HL-60/S4 treated with phorbol 12-myristate 13-acetate at 8.2 ng/mL for 4 days and 3 days (cell line): Measurements from ENCODE around the gene TTC3.

Experiments used
- in situ Hi-C: fragments of 300-500 bp; cut with MboI; formaldehyde crosslinking; loops from 2 replicates; pipeline ENCODE4 v1.15.0; 2022; ENCODE audit warnings: low sequenced_read_pairs

Gene TTC3

DNA sequence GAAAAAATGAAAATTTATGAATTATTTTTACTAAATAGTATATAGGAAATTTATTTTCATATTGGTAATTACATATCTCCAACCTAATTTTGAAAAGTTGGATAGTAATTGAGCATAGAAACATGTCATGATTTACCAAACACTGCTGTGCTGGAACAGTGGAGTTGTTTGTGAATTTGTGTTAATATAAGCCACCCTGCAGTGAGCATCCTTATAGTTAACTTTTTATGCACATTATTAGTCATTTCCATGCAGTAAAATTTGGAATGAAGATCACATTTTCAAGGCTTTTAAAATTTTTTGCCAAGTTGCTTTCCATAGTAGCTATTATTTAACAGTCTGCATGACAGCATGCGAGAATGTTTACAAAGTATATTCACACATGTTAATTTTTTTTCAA lies 115.8 kb downstream of the TTC3 start:
- in situ Hi-C loops: no loop called here

GRCh38 chr21:37192019-37192418 lies 119.0 kb downstream of the TTC3 start:
- in situ Hi-C loops: no loop called here

GRCh38 chr21:37193006-37193405 lies 120.0 kb downstream of the TTC3 start:
- in situ Hi-C loops: no loop called here

- in situ Hi-C loops: no loop called here
Observed at GRCh38 chr21:37193676-37194075, 120.6 kb downstream of the TTC3 start.

DNA sequence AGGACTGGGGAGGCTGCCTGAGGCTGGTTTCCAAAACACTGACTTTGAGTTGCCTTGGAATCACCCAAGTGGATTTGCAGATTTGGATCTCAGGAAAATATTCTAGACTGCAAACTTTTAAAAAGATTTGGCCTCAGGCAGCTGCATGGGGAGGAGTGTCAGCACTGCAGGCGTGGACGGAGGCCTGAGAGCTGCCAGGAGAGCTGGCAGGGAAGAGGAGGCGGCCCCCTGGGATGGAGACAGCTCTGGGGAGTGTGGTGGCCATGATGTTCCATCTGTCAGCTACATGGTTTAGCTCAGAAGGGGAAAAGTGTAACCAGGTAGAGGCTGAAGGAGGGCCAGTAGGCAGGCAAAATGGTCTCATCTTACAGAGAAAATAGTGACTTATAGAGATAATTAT lies 122.0 kb downstream of the TTC3 start:
- in situ Hi-C loops: no loop called here

DNA sequence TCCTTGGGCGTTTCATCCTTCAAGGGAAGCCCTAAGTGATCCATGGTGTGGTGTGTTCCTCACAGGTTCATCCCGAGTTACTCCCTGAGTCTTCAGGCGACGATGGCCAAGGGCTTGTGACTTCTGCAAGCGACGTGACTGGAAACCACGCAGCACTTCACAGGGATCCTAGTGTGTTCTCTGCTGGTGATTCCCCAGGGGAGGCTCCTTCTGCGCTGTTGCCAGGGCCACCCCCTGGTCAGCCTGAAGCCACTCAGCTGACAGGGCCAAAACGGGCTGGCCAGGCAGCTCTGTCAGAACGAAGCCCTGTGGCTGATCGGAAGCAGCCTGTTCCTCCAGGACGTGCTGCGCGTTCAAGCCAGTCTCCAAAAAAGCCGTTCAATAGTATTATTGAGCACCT lies 122.6 kb downstream of the TTC3 start:
- in situ Hi-C loops: no loop called here

DNA sequence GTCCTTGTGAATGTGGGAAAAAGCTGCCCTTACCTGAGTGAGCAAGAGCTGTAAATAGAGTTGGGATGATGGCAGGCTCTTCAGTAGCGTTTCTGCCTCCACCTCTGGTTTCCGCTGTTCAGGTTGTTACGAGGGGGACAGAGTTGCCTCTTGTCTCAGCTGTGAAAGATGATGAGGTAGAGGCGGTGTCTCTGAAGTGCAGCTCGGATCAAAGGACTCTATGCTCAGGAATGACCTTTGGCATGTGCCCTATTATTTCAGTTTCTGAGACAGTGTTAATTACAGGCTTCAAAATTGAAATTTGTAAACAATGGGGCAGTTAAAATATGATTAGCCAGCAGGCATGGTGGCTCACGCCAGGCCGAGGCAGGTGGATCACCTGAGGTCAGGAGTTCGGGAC lies 123.8 kb downstream of the TTC3 start:
- in situ Hi-C loops: no loop called here

DNA sequence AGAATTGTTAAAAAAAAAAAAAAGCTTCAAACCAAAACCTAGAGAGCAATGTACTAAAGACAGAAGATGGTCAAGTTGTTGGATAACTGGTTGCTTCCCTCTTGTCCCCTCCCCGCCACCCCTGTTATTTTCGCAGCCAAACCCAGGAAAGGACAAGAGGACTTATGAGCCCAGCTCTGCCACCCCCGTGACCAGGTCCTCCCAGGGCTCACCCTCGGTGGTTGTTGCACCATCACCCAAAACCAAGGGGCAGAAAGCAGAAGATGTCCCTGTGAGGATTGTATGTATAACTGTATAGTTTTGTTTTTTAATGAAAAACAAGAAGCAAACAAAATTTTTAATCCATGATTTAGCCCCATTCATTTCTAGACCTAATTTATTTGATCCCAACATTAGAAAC lies 124.7 kb downstream of the TTC3 start:
- in situ Hi-C loops: no loop called here

- in situ Hi-C loops: no loop called here
Observed at GRCh38 chr21:37199057-37199924, 126.2 kb downstream of the TTC3 start.

DNA sequence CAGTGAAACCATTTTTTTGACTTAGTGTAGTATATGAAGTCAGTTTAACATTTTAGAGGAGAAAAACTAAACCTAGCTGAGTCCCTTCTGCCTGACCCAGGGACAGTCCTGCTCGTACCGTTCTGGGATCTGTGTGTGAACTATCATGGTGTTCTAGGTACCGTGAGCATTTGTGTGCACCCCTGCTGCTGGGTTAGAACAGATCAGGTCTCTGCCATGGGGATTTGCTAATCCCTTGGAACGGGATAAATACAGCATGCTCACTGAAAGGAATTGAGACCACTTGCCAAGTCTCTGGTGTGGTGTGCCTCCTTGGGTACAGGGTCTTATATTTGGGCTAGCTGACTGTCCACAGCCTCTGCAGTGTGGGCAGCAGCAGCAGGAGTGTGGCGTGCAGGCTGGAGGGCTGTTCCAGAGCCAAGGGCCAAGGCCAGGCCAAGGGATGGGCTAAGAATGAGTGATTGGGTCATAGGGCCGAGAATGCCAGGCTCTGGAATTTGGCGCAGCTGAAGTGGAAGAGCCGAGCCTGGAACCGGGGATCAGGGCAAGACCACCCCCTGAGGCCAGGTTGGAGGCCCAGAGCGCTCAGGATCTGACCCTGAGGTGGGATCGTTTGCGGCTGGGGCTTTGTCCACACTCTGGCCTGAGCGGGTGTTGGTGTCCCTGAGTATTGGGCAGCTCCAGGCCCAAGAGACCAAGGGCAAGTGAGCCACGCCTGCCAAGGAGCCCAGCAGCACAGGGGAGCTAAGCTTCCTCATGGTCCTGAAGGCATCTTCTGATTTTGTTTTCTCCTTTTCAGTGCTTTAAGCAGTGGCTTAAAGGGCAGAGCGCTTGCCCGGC lies 127.8 kb downstream of the TTC3 start:
- in situ Hi-C loops: no loop called here

- in situ Hi-C loops: no loop called here
Observed at GRCh38 chr21:37202221-37203110, 129.4 kb downstream of the TTC3 start.

DNA sequence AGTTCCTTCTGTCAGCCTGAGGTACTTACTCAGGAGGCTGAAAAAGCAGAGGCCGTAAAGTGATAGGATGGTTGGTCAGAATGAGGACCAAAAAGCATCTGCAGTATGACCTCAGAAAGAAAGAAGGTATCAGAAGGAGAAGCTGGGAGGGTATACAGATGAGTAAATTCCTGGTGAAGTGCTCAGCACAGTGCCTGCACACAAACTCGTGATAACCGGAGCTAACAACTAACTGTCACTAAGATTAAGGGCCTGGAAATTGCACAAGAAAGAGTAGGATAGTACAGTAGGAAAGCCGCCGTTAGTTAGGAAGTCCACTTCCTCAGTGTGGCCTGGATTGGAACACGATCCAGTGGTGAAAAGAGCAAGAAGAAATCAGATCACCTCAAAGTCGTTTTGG lies 131.5 kb downstream of the TTC3 start:
- in situ Hi-C loops: no loop called here

DNA sequence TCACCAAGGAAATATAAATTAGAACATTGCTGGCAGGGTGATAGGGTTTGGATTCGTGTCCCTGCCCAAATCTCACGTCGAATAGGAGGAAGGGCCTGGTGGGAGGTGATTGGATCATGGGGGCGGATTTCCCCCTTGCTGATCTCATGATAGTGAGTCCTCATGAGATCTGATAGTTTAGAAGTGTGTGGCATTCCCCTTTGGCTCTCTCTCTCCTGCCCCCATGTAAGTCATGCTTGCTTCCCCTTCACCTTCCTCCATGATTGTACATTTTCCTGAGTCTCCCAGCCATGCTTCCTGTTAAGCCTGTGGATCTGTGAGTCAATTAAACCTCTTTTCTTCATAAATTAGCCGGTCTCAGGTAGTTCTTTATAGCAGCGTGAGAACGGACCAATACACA lies 133.4 kb downstream of the TTC3 start:
- in situ Hi-C loops: no loop called here

DNA sequence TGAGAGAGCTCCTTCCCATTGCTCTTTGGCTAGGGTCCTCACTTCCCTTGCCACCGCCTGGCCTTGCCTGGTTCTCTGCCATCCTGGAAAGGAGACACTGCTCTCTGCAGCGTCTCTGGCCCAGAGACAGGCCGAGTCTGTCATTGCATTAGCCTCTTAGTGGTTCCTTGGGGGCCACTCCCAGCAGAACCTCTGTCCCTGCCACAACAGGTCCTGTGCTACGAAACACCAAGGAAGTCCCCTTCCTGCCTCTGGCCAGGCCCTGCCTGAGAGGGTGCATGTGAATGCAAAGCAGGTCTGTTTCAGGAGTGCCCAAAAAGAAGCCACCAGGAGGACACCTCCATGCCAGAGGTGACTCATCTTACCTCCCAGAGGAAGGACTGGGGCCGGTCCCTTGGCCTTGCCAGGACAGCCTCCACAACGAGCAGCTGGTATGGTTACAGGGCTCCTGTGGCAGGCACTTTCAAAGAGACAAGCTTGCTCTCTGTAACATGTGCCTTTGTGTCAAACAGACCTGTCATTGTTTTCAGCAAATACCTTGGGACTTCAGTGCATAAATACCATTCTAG lies 134.5 kb downstream of the TTC3 start:
- in situ Hi-C loops: no loop called here

GRCh38 chr21:37208056-37208721 lies 135.1 kb downstream of the TTC3 start:
- in situ Hi-C loops: no loop called here

DNA sequence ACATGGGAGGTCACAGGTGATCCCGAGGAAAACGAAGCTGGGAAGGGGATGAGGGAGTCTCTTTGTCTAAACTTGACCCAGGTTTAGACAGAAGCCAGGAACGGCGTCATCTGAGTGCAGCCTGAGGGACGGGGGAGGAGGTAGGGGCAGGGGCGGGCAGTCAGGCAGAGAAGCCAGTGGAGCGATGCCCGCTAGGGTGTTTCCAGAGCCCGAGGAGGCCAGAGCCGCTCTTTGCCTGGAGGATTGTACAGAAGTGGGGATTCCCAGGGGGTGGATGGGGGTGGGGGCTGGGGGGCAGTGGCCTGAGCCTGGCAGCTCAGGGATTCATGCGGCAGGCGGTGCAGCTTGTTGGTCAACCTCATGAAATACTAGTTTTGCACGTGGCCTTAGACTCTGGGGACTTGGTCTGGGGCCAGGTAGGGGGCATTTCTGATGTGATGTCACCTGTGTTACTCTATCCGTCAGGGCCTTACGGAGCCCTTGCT lies 135.7 kb downstream of the TTC3 start:
- in situ Hi-C loops: no loop called here

DNA sequence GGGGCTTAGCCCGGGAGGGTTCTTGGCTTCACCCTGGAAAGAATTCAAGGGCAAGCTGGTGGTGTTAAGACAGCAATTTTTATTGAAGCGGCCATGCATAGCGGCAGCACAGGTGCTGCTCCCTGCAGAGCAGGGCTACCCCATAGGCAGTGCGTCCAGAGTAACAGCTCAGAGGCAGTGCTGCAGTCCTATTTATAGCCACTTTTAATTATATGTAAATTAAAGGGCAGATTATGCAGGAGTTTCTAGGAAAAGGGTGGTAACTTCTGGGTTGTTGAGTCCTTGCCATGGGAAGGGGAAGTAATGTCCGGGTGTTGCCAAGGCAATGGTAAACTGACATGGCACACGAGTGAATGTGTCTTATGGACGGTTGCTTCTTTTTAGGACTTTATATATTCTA lies 137.1 kb downstream of the TTC3 start:
- in situ Hi-C loops: no loop called here

DNA sequence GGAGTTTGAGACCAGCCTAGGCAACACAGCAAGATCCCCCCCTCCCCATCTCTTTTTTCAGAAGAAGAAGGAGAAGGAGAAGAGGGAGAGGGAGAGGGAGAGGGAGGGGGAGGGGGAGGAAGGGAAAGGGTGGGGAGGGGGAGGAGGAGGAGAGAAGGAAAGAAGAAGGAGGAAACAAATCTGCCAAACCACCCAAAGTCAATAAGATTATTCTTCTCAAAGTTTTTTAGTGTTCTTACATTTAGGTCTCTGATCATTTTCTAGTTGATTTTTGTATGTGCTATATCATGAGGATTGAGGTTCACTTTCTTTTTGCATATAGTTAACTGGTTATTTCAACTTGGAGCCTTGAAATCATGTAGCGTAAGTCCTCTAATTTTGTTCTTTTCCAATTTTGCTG lies 137.7 kb downstream of the TTC3 start:
- in situ Hi-C loops: no loop called here

- in situ Hi-C loops: no loop called here
Observed at GRCh38 chr21:37214952-37215351, 141.9 kb downstream of the TTC3 start.

DNA sequence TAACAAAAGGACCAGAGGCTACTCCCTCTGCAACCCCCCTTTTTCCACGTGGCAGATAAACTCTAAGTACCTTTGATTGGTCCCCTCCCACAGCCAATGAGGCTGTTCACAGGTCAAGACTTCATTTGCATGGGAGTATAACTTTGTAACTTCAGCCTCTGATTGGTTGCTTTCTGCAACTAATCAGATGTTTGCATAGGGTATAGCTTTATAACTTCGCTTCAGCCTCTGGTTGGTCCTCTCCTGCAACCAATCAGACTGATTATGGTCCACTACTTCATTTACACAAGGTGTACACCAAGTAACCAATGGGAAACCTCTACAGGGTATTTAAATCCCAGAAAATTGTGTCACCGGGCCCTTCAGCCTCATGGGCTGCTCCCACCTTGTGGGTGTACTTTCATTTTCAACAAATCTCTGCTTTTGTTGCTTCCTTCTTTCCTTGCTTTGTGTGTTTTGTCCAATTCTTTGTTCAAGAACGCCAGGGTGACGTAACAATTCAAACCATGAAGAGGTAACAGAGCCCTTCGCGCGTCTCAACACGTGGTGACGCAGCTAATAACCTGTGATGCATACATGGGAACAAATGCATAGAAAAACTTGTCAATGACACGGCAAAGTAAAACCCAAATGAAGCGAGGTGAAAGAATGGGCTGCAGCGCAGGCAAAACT lies 146.8 kb downstream of the TTC3 start:
- in situ Hi-C loops: no loop called here
